Right renal cortex interstitium (tissue), 3 donors: ENCODE data around the gene SEMA7A. TPM values are rescaled to one million over a fixed set of nuclear protein-coding genes. Genes with fewer than 3 reads are reported as not detected.
"Not testable (repeated sequence)": the region's sequence is repeated elsewhere in the genome, so short reads cannot be mapped to it uniquely, and the experiment has no call there.

Experiments
- DNase-seq, 3 donors: peaks; one replicate each; pipeline ENCODE4 v3.0.0-alpha.2; 2013; ENCODE audit warnings: low read depth in 3 of 3, low spot score in 2 of 3
- polyA plus RNA-seq, 3 donors: library from polyadenylated mRNA; unstranded; fragments of 120-200 nt; gene quantifications; one replicate each; pipeline ENCODE4 v1.2.1, GENCODE V29; 2013; ENCODE audit not compliant: insufficient read length in 3 of 3

Gene SEMA7A
- polyA plus RNA-seq, 3 donors = 5.2 to 6.6 (median 5.9) TPM

- DNase-seq = no peak
These were observed 57.5 kb downstream of the SEMA7A start for GRCh38 chr15:74376226-74376625.

GRCh38 chr15:74375303-74375693, 58.5 kb downstream of the SEMA7A start:
- peak in 1 of 3 donors; percentile 60 for DNase-seq

GRCh38 chr15:74374648-74375302, 59.0 kb downstream of the SEMA7A start:
- DNase-seq = no peak

GRCh38 chr15:74373731-74374647, 59.8 kb downstream of the SEMA7A start:
- DNase-seq = peak in 2 of 3 donors; percentile 73 to 84

GRCh38 chr15:74373056-74373650, 60.6 kb downstream of the SEMA7A start:
- DNase-seq = no peak

GRCh38 chr15:74370471-74370870, 63.3 kb downstream of the SEMA7A start:
- no peak for DNase-seq

GRCh38 chr15:74369756-74370155, 64.0 kb downstream of the SEMA7A start:
- no peak for DNase-seq

GRCh38 chr15:74369084-74369745, 64.5 kb downstream of the SEMA7A start:
- DNase-seq = no peak

GRCh38 chr15:74368121-74368520, 65.6 kb downstream of the SEMA7A start:
- DNase-seq = no peak

GRCh38 chr15:74367296-74367854, 66.4 kb downstream of the SEMA7A start, which contains the start of gene CYP11A1:
Gene CYP11A1 (minus strand): TSS chr15:74367646. CDS start chr15:74367585, 61 bp downstream.
- DNase-seq = no peak

GRCh38 chr15:74365598-74366445, 67.9 kb downstream of the SEMA7A start:
- no peak for DNase-seq

- no peak for DNase-seq
These were observed 68.7 kb downstream of the SEMA7A start for GRCh38 chr15:74364936-74365597.

GRCh38 chr15:74362482-74362881, 71.3 kb downstream of the SEMA7A start:
- DNase-seq = no peak

- not testable (repeated sequence) for DNase-seq
These were observed 72.9 kb downstream of the SEMA7A start for GRCh38 chr15:74360855-74361254.

- DNase-seq = not testable (repeated sequence)
These were observed 74.4 kb downstream of the SEMA7A start for GRCh38 chr15:74359376-74359775.
